MM.1S (cell line): ENCODE data around the gene TRMT13.

Source experiments
- EZH2 ChIP-seq: fragments of 300-600 bp; sonication (generic); optimal IDR thresholded peaks from 2 replicates; pipeline ENCODE3; 2017; ENCODE audit warnings: low read depth, mild to moderate bottlenecking, antibody characterized with exemption, low read length, mixed read lengths
- TF ChIP-seq, protein P1 (sequence below): fragments of 300-600 bp; sonication (generic); IDR thresholded peaks from 2 replicates; pipeline ENCODE4 v1.5.1; 2016; ENCODE audit warnings: antibody characterized with exemption, low read length, mixed read lengths

DNA sequence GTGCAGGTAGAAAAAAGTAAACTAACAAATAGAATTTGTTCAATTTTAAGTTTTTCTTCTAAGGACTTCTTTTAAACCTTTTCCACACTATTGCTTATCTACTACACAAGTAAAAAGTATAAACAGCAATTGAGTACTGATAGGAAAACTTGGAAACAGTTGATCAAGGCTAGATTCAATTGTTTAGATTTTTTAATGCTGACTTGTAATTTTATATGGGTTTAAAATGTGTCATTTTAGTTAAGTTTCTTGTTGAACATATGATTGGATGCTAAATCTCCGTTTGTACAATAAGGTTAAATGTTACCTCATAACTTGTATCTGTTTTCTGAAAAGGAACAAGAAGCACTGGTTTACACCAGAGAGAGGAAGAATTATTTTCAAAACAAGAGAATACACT lies 5.7 kb upstream of the TRMT13 start:
- no peak for TF ChIP-seq EZH2
- TF ChIP-seq, protein P1, sequence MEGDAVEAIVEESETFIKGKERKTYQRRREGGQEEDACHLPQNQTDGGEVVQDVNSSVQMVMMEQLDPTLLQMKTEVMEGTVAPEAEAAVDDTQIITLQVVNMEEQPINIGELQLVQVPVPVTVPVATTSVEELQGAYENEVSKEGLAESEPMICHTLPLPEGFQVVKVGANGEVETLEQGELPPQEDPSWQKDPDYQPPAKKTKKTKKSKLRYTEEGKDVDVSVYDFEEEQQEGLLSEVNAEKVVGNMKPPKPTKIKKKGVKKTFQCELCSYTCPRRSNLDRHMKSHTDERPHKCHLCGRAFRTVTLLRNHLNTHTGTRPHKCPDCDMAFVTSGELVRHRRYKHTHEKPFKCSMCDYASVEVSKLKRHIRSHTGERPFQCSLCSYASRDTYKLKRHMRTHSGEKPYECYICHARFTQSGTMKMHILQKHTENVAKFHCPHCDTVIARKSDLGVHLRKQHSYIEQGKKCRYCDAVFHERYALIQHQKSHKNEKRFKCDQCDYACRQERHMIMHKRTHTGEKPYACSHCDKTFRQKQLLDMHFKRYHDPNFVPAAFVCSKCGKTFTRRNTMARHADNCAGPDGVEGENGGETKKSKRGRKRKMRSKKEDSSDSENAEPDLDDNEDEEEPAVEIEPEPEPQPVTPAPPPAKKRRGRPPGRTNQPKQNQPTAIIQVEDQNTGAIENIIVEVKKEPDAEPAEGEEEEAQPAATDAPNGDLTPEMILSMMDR: no peak
